Esophagus squamous epithelium (tissue), 5 donors: ENCODE results near the gene TPRG1. TPM values are rescaled to one million over a fixed set of nuclear protein-coding genes. Genes with fewer than 3 reads are reported as not detected.
A peak's percentile ranks its signal among the peaks of the same experiment; 100 is the strongest.

Experiments
- DNase-seq: peaks from one replicate; lab custom pipeline; 2025; lab: John Stamatoyannopoulos, UW
- H3K27ac ChIP-seq, 4 donors: fragments of 200-600 bp; sonication (generic); one replicate each; pipeline ENCODE4 v1.5.1; 2016 to 2019; ENCODE audit warnings: mild to moderate bottlenecking in 1 of 4
- H3K27me3 ChIP-seq, 4 donors: fragments of 200-600 bp; sonication (generic); 1 replicate in 3 of 4; 2 replicates in 1 of 4; pipeline versions ENCODE4 v1.5.1 to v1.6.0; 2017 to 2021; ENCODE audit warnings: antibody characterized with exemption in 1 of 4
- H3K36me3 ChIP-seq, 3 donors: fragments of 200-600 bp; sonication (generic); one replicate each; pipeline ENCODE4 v1.5.1; 2016 to 2019
- H3K4me1 ChIP-seq, 3 donors: fragments of 200-600 bp; sonication (generic); one replicate each; pipeline ENCODE4 v1.5.1; 2017 to 2019
- H3K4me3 ChIP-seq, 4 donors: fragments of 200-600 bp; sonication (generic); 1 replicate in 3 of 4; 2 replicates in 1 of 4; pipeline ENCODE4 v1.5.1; 2016 to 2019; ENCODE audit warnings: mild to moderate bottlenecking in 2 of 4, moderate library complexity in 1 of 4
- H3K9me3 ChIP-seq, 3 donors: fragments of 200-600 bp; sonication (generic); one replicate each; pipeline ENCODE4 v1.5.1; 2016 to 2019
- POLR2A ChIP-seq, 4 donors: fragments of 450-650 bp; IDR thresholded peaks; one replicate each; pipeline ENCODE4 v1.6.1; 2017; ENCODE audit warnings: antibody characterized with exemption in 4 of 4, mild to moderate bottlenecking in 4 of 4, moderate library complexity in 3 of 4
- WGBS, 2 donors: methylation state at CpG; one replicate each; pipeline ENCODE4 v1.1.5; 2018; 5-methylcytosine and 5-hydroxymethylcytosine counted together
- intact Hi-C: fragments of 100-400 bp; cut with DNase I; formaldehyde crosslinking; loops from one replicate; pipeline ENCODE4 v1.15.0; 2022
- total RNA-seq, 4 donors: library from RNA; depleted of rRNA; stranded (reverse); fragments of >200 nt; gene quantifications; one replicate each; pipeline ENCODE4 v1.1.0, GENCODE V29; 2016
- TF ChIP-seq, protein P1 (sequence below), 6 experiments: fragments of 450-650 bp in 4 of 6; fragments of 200-600 bp in 2 of 6; sonication (generic) in 2 of 6; IDR thresholded peaks; one replicate each; pipeline ENCODE4 v1.5.1; 2016 to 2019; ENCODE audit warnings: antibody characterized with exemption in 6 of 6, mild to moderate bottlenecking in 4 of 6, moderate library complexity in 4 of 6
- donor health status: DM: yes; HTN: yes; CAD: no.

The TPRG1 gene
- total RNA-seq, 4 donors from 2014 or later, result 15.1 to 23.3 (median 22.1) TPM

DNA sequence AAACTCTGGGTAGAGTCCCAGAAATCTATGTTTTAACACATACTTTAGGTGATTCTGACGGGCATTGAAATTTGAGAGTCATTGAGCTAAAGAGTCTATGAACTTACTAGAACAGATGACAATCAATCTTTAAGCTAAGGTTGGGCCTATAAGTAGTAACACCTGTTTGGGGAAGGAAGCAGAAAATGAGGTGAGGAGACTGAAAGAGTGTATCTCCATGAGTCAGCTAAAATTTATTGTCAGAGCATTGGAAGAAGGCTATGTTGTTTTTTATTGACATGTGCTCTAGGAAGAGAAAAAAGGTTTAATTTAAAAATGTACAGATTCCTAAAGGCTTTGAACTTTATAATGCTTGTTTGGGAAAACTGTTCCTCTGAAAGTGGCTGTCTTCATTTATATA, 42.9 kb downstream of the TPRG1 start:
- H3K4me1 ChIP-seq, result peaks cover 0 to 4% (median 0%) of the 10 kb centered on the region in 3 donors
- H3K36me3 ChIP-seq, result no peaks in the 10 kb centered on the region
- TF ChIP-seq, protein P1, sequence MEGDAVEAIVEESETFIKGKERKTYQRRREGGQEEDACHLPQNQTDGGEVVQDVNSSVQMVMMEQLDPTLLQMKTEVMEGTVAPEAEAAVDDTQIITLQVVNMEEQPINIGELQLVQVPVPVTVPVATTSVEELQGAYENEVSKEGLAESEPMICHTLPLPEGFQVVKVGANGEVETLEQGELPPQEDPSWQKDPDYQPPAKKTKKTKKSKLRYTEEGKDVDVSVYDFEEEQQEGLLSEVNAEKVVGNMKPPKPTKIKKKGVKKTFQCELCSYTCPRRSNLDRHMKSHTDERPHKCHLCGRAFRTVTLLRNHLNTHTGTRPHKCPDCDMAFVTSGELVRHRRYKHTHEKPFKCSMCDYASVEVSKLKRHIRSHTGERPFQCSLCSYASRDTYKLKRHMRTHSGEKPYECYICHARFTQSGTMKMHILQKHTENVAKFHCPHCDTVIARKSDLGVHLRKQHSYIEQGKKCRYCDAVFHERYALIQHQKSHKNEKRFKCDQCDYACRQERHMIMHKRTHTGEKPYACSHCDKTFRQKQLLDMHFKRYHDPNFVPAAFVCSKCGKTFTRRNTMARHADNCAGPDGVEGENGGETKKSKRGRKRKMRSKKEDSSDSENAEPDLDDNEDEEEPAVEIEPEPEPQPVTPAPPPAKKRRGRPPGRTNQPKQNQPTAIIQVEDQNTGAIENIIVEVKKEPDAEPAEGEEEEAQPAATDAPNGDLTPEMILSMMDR (IDR thresholded peaks at IDR 0.05), result no peak
- no peak for TF ChIP-seq POLR2A (IDR thresholded peaks at IDR 0.05)
- WGBS, 2 donors, result 75 to 83% methylated on average over 1 of the region's 1 CpG
- no peak overlapping the region for H3K4me3 ChIP-seq
- H3K9me3 ChIP-seq, result no peaks in the 10 kb centered on the region
- DNase-seq, result no peak
- intact Hi-C loops, result no loop called here
- peak overlapping the region in 3 of 4 donors; percentile 11 to 65 (median 48) for H3K27ac ChIP-seq
- no peaks in the 10 kb centered on the region for H3K27me3 ChIP-seq

DNA sequence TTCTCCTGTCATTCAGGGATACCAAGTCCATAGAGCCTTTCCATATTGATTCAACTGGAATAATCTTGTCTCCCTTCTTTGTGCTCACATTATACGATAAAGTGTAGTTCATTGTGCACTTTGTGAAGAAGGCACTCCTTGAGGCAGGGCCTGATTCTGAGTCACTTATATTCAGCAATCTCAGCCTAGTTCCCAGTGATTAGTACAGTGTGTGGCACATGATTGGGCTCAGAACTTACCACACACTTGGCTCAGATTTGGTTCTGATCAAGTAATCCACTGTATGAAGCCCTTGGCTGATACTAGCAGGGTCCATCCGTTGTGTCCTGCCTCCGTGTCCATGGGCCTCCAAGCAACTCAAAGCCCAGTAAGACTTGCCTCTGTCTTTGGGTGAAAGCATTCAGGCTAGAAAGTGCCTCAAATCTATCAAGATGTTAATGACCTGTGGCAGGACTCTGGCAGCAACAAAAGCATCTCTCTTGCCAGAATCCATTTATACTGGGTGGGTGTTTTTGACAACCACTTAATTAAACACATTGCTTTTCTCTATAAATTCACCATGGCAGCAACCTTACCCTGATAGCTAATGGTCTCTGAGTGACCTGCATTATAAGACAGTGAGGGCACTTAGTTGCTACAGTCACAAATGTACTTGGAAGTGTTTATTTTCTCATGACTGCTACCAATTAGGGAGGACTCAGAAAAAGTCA, 51.3 kb downstream of the TPRG1 start:
- H3K36me3 ChIP-seq, result no peaks in the 10 kb centered on the region
- H3K4me1 ChIP-seq, result no peaks in the 10 kb centered on the region
- H3K9me3 ChIP-seq, result no peaks in the 10 kb centered on the region
- H3K27ac ChIP-seq, result no peak overlapping the region
- no peaks in the 10 kb centered on the region for H3K27me3 ChIP-seq
- 43 to 49% methylated on average over 3 of the region's 3 CpGs for WGBS, 2 donors
- DNase-seq, result no peak
- intact Hi-C loops, result no loop called here
- no peak overlapping the region for H3K4me3 ChIP-seq
- TF ChIP-seq, protein P1 (IDR thresholded peaks at IDR 0.05), result no peak
- no peak for TF ChIP-seq POLR2A (IDR thresholded peaks at IDR 0.05)

DNA sequence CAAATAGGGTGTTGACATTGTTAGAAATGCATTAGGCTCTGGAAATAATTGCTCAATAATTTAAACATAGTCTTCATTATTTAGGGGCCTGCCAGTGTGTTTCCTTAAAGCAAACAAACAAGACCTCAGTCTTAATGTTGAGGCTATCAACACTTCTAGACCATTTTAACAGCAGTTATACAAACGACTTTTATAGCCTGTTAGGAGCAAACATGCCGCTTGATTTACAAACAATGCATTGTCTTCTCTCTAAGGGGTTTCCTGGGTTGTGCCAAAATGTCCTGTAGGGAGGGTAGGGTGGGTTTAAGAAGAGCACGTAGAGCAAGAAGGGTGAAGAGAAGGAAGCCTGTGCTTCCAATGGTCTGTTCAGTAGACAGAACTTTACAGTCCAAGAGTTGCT, 53.7 kb downstream of the TPRG1 start:
- intact Hi-C loops, result no loop called here
- 56 to 59% methylated on average over 3 of the region's 3 CpGs for WGBS, 2 donors
- no peaks in the 10 kb centered on the region for H3K27me3 ChIP-seq
- H3K36me3 ChIP-seq, result no peaks in the 10 kb centered on the region
- no peak for DNase-seq
- no peaks in the 10 kb centered on the region for H3K9me3 ChIP-seq
- H3K4me3 ChIP-seq, result no peak overlapping the region
- no peak overlapping the region for H3K27ac ChIP-seq
- H3K4me1 ChIP-seq, result no peaks in the 10 kb centered on the region
- TF ChIP-seq, protein P1 (IDR thresholded peaks at IDR 0.05), result no peak
- TF ChIP-seq POLR2A (IDR thresholded peaks at IDR 0.05), result no peak

GRCh38 chr3:189227249-189227648, 55.5 kb downstream of the TPRG1 start:
- no peak for TF ChIP-seq POLR2A (IDR thresholded peaks at IDR 0.05)
- TF ChIP-seq, protein P1 (IDR thresholded peaks at IDR 0.05), result no peak
- no peaks in the 10 kb centered on the region for H3K9me3 ChIP-seq
- no peak for DNase-seq
- H3K36me3 ChIP-seq, result no peaks in the 10 kb centered on the region
- no peak overlapping the region for H3K27ac ChIP-seq
- H3K4me1 ChIP-seq, result no peaks in the 10 kb centered on the region
- intact Hi-C loops, result no loop called here
- no peak overlapping the region for H3K4me3 ChIP-seq
- no peaks in the 10 kb centered on the region for H3K27me3 ChIP-seq
- 86 to 94% methylated on average over 3 of the region's 3 CpGs for WGBS, 2 donors

- WGBS, 2 donors, result 65 to 68% methylated on average over 5 of the region's 5 CpGs
- DNase-seq, result no peak
- TF ChIP-seq, protein P1 (IDR thresholded peaks at IDR 0.05), result no peak
- no peak for TF ChIP-seq POLR2A (IDR thresholded peaks at IDR 0.05)
- Histone ChIP-seq H3K36me3 (no peaks in the 10 kb centered on the region), H3K9me3 (no peaks in the 10 kb centered on the region), H3K4me3 (no peak overlapping the region), H3K27ac (no peak overlapping the region), H3K27me3 (no peaks in the 10 kb centered on the region), H3K4me1 (peaks cover 0 to 9% (median 0%) of the 10 kb centered on the region in 3 donors)
- intact Hi-C loops, result no loop called here
These were observed 57.5 kb downstream of the TPRG1 start for GRCh38 chr3:189229196-189229828.
